ENCODE results near the gene SERBP1.
A peak's percentile ranks its signal among the peaks of the same experiment; 100 is the strongest.

Gene SERBP1

DNA sequence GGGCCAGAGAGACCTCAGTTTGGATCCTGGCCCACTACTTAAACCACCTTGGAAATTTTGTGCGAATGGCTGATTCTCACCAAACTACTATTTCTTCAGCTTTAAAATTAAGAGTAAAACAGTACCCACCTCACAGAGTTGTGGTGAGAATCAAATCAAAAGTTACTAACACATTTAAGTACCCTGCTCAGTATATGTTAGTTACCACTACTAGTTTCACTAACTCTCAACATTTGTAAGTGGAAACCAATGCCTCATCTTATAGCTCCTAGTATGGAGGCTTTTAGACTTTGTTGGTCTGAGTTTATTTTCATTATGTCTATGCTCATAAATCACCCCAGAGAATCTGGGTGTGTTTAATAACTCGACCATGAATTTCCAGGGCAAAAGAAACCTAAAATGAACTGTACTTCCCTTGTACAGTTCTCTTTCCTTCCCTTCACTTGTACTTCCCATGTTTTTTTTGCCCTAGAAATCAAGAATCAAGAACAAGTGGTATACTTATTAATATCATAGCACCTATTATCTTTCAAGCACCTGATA is 11.6 kb upstream of the SERBP1 start:
- TF ChIP-seq, protein P1, sequence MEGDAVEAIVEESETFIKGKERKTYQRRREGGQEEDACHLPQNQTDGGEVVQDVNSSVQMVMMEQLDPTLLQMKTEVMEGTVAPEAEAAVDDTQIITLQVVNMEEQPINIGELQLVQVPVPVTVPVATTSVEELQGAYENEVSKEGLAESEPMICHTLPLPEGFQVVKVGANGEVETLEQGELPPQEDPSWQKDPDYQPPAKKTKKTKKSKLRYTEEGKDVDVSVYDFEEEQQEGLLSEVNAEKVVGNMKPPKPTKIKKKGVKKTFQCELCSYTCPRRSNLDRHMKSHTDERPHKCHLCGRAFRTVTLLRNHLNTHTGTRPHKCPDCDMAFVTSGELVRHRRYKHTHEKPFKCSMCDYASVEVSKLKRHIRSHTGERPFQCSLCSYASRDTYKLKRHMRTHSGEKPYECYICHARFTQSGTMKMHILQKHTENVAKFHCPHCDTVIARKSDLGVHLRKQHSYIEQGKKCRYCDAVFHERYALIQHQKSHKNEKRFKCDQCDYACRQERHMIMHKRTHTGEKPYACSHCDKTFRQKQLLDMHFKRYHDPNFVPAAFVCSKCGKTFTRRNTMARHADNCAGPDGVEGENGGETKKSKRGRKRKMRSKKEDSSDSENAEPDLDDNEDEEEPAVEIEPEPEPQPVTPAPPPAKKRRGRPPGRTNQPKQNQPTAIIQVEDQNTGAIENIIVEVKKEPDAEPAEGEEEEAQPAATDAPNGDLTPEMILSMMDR (IDR thresholded peaks at IDR 0.05; ENCODE audit: low read depth, low read length), result no peak
- no peak overlapping the region for H3K4me3 ChIP-seq (ENCODE audit: low read depth, low read length)
- no peak for DNase-seq (ENCODE audit: low read depth, low spot score)
- in situ Hi-C loops (cut with HindIII; ENCODE audit: low sequenced_read_pairs), result no loop called here

DNA sequence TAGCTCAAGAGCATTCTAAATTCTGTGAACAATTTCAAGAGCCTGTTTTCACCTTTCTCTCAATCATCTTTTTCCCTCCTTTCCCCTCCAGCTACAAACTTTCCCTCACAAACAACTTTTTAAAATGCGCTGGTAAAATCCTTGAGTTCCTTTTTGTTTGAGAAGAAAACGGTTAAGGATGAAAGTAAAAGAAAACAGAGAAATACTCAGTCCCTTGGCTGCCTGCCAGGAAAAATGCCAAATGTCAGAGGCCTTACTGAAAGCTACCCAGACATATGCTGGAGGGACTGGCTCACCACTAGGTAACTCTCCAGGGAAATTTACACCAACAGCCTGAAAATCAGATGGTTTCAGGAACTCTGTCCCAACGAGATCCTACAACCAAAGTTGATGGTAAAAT is 11.0 kb upstream of the SERBP1 start:
- in situ Hi-C loops (cut with HindIII; ENCODE audit: low sequenced_read_pairs), result no loop called here
- DNase-seq (ENCODE audit: low read depth, low spot score), result peak; percentile 81
- TF ChIP-seq, protein P1 (IDR thresholded peaks at IDR 0.05; ENCODE audit: low read depth, low read length), result no peak
- no peak overlapping the region for H3K4me3 ChIP-seq (ENCODE audit: low read depth, low read length)

DNA sequence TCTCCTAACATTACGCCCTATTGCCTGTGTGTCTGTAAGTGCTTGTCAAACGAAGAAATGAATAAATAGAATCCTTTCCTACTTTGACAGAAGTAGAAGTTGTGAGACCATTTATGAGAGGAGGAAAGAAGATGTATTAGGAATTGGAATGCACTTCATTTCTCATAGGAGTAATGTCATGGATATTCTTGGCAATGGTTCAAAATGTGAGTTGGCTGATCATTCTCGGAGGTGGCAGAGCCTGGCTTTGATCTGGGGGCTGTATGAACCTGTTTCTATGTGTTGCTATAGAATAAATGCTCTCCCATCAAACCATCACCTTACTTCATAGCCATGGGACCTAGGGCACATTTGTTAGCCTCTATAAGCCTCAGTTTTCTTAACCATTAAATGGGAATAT is 10.1 kb upstream of the SERBP1 start:
- no peak overlapping the region for H3K4me3 ChIP-seq (ENCODE audit: low read depth, low read length)
- in situ Hi-C loops (cut with HindIII; ENCODE audit: low sequenced_read_pairs), result no loop called here
- TF ChIP-seq, protein P1 (IDR thresholded peaks at IDR 0.05; ENCODE audit: low read depth, low read length), result no peak
- DNase-seq (ENCODE audit: low read depth, low spot score), result no peak

DNA sequence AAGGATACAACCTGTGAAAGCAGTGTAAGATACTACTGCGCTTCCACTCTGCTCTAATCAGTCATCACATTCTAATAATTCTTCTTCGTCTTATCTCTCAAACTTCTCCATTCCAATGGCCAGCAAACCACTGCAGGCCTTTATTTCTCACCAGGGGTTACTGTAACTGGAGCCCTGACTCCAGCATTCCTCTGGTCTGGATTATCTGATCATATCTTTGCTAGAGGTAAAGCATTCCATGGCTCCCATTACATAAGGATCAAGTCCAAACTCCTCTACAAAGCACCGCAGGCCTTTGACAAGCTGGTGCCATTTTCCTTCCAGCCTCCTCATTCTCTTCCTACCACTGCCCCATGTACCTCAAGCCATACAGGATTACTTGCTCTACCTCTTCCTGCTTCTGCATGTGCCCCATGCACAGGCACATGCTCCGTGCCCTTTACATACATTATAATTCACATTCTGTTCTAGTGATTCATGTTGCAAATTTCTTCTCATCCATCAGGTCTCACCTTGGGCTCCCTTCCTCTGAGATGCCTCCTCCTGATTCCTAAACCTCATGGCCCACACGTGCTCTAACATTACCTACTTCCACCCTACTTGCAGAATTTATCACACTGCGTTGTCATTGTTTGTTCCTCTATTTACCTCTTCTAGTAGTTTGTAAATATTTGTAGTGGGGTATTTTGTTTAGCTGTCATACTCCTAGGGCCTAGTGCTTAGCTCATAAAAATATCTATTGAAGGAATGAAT is 9.3 kb upstream of the SERBP1 start:
- in situ Hi-C loops (cut with HindIII; ENCODE audit: low sequenced_read_pairs), result no loop called here
- TF ChIP-seq, protein P1 (IDR thresholded peaks at IDR 0.05; ENCODE audit: low read depth, low read length), result no peak
- DNase-seq (ENCODE audit: low read depth, low spot score), result peak; percentile 18
- no peak overlapping the region for H3K4me3 ChIP-seq (ENCODE audit: low read depth, low read length)

DNA sequence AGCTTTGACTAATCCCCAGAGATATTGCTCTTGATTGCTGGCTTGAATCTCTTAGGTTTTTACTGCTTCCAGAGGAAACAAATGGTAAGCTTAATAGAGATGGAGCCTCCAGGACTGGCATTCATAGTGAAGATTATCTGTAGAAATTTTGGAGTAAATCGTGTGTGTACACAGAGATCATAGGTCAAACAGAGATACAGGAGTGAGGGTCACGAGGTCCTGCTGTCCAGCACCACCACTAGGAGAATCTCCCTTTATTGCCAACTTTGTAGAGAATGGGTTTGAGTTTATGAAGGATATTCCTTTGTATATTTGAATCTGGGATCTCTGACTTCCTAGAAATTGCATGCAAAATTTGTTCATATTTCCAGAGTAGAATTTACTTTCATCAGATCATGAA is 7.8 kb upstream of the SERBP1 start:
- no peak for DNase-seq (ENCODE audit: low read depth, low spot score)
- in situ Hi-C loops (cut with HindIII; ENCODE audit: low sequenced_read_pairs), result no loop called here
- no peak overlapping the region for H3K4me3 ChIP-seq (ENCODE audit: low read depth, low read length)
- TF ChIP-seq, protein P1 (IDR thresholded peaks at IDR 0.05; ENCODE audit: low read depth, low read length), result no peak

DNA sequence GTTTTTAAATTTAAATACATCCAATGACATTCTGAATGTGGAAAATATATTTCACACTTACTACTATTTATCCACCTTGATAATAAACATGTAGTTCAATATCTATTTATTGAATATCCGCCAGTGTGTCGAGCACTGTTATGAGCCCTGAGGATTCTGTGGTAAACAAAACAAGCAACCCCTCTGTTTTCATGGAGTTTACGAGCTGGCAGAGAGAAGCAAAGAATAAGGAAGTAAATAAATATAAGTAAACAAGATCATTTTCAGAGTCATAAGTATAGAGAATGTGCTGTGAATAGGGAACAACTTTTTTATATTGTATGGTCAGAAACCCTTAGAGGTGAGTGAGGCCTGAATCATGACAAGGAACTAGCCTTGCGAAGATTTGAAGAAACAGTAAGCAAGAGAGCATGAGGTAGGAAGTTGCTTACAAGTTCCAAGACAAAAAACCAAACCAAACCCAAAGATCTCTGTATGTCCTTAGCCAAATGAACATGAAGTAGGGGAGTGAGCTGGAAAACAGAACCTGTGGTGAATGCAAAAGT is 6.4 kb upstream of the SERBP1 start:
- DNase-seq (ENCODE audit: low read depth, low spot score), result no peak
- no peak overlapping the region for H3K4me3 ChIP-seq (ENCODE audit: low read depth, low read length)
- in situ Hi-C loops (cut with HindIII; ENCODE audit: low sequenced_read_pairs), result no loop called here
- TF ChIP-seq, protein P1 (IDR thresholded peaks at IDR 0.05; ENCODE audit: low read depth, low read length), result no peak
